GM23248 (cell line): ENCODE data around the gene JARID2.

ENCODE experiments used
- EZH2 ChIP-seq: fragments of 200-600 bp; sonication (generic); IDR thresholded peaks from 2 replicates; pipeline ENCODE4 v1.6.1; 2018; ENCODE audit warnings: antibody characterized with exemption, mild to moderate bottlenecking; ENCODE audit not compliant: insufficient read depth, poor library complexity, severe bottlenecking
- EZH2phosphoT487 ChIP-seq: fragments of 200-600 bp; sonication (generic); IDR thresholded peaks from 2 replicates; pipeline ENCODE4 v1.6.1; 2018; ENCODE audit warnings: antibody characterized with exemption, moderate library complexity, mild to moderate bottlenecking, low read depth; ENCODE audit not compliant: insufficient read depth

DNA sequence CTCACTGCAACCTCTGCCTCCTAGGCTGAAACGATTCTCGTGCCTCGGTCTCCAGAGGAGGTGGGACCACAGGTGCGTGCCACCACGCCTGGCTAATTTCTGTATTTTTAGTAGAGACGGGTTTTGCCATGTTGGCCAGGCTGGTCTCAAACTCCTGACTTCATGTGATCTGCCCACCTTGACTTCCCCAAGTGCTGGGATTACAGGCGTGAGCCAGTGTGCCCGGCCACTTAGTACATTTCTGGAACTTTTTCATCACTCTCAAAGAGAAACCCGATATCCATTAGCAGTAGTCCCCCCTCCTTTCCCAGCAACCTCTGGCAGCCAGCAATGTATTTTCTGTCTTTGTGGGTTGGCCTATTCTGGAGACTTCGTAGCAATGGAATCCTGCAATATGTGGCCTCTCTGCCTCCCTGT, 109.8 kb downstream of the JARID2 start:
- TF ChIP-seq EZH2phosphoT487 (no peak), EZH2 (no peak)
